HFFc6 (cell line): ENCODE results near the gene CLSTN2. TPM values are rescaled to one million over a fixed set of nuclear protein-coding genes. Genes with fewer than 3 reads are reported as not detected.

ENCODE experiments used
- DNase-seq: peaks from one replicate; pipeline ENCODE4 v3.0.0-alpha.2; 2018
- H3K27ac Mint-ChIP-seq: 2 replicates; pipeline ENCODE4 v1.8.0; 2020; ENCODE audit warnings: mild to moderate bottlenecking, mixed read lengths
- H3K27me3 Mint-ChIP-seq: 2 replicates; pipeline ENCODE4 v1.8.0; 2021; ENCODE audit warnings: mild to moderate bottlenecking, moderate library complexity, mixed read lengths; ENCODE audit not compliant: insufficient read depth
- H3K36me3 Mint-ChIP-seq: 2 replicates; pipeline ENCODE4 v1.8.0; 2021; ENCODE audit warnings: low read depth, mixed read lengths
- H3K4me1 Mint-ChIP-seq: 2 replicates; pipeline ENCODE4 v1.8.0; 2020; ENCODE audit warnings: low read depth, mixed read lengths
- H3K4me3 Mint-ChIP-seq: 2 replicates; pipeline ENCODE4 v1.8.0; 2020; ENCODE audit warnings: mild to moderate bottlenecking, moderate library complexity, mixed read lengths
- H3K9me3 Mint-ChIP-seq: 2 replicates; pipeline ENCODE4 v1.8.0; 2020; ENCODE audit warnings: mild to moderate bottlenecking, mixed read lengths
- CTCF ChIP-seq: fragments of 200-600 bp; sonication (generic); IDR thresholded peaks from 2 replicates; pipeline ENCODE4 v1.5.0; 2021; ENCODE audit warnings: antibody characterized with exemption, mild to moderate bottlenecking
- total RNA-seq, 6 experiments: library from RNA; stranded (reverse); fragmentation: NEBNext Ultra II Directional; extraction: Animal tissue kit (Norgen Biotek cat#: 25700); gene quantifications; 2 replicates in 1 of 6; 3 replicates in 5 of 6; pipeline ENCODE4 v1.2.3, GENCODE V29; 2021

The CLSTN2 gene
- total RNA-seq, 6 experiments from 2014 or later: 0.05 TPM; not detected in 5

GRCh38 chr3:140429791-140430190 is 494.8 kb downstream of the CLSTN2 start:
- no peaks in the 10 kb centered on the region for H3K4me1 Mint-ChIP-seq
- no peak for DNase-seq
- no peak overlapping the region for H3K4me3 Mint-ChIP-seq
- no peaks in the 10 kb centered on the region for H3K36me3 Mint-ChIP-seq
- H3K27ac Mint-ChIP-seq: no peak overlapping the region
- H3K9me3 Mint-ChIP-seq: peaks cover 65% of the 10 kb centered on the region
- no peak for TF ChIP-seq CTCF
- no peaks in the 10 kb centered on the region for H3K27me3 Mint-ChIP-seq

GRCh38 chr3:140430494-140430893 is 495.5 kb downstream of the CLSTN2 start:
- Mint-ChIP-seq H3K9me3 (peaks cover 63% of the 10 kb centered on the region), H3K36me3 (no peaks in the 10 kb centered on the region), H3K4me3 (no peak overlapping the region), H3K27ac (no peak overlapping the region), H3K4me1 (no peaks in the 10 kb centered on the region), H3K27me3 (no peaks in the 10 kb centered on the region)
- no peak for DNase-seq
- no peak for TF ChIP-seq CTCF

GRCh38 chr3:140432229-140432669 is 497.3 kb downstream of the CLSTN2 start:
- Mint-ChIP-seq H3K4me3 (no peak overlapping the region), H3K36me3 (0 out of 2 replicates have a peak, but pooled peaks cover 5% of the 10 kb centered on the region), H3K27me3 (no peaks in the 10 kb centered on the region; the same call in 1 of the 2 replicates), H3K9me3 (peaks cover 61% of the 10 kb centered on the region), H3K27ac (no peak overlapping the region), H3K4me1 (no peaks in the 10 kb centered on the region)
- TF ChIP-seq CTCF: no peak
- no peak for DNase-seq

DNA sequence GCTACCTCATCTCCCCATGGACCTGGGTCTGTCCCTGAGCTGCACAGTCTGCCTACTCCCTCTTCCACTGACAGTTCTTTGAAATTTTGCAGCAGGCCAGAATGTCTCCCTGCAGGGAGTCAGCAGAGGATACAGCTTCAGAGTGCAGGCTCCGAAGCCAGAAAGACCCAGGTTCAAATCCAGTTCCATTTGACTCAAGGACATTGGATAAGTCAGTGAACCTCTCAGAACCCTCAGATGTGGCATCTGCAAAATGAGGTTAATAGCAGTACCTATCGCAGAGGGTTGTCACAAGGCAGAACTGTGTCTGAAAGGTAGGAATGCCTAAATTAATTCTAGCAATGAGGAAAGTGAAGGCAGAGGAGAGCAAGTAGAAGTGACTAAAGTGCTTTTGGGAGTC is 498.4 kb downstream of the CLSTN2 start:
- DNase-seq: no peak
- 0 out of 2 replicates have a peak, but pooled peaks cover 5% of the 10 kb centered on the region for H3K36me3 Mint-ChIP-seq
- H3K27ac Mint-ChIP-seq: no peak overlapping the region
- peaks cover 49% of the 10 kb centered on the region for H3K9me3 Mint-ChIP-seq
- no peak overlapping the region for H3K4me3 Mint-ChIP-seq
- no peaks in the 10 kb centered on the region for H3K4me1 Mint-ChIP-seq
- H3K27me3 Mint-ChIP-seq: peaks cover 2% of the 10 kb centered on the region
- TF ChIP-seq CTCF: no peak

DNA sequence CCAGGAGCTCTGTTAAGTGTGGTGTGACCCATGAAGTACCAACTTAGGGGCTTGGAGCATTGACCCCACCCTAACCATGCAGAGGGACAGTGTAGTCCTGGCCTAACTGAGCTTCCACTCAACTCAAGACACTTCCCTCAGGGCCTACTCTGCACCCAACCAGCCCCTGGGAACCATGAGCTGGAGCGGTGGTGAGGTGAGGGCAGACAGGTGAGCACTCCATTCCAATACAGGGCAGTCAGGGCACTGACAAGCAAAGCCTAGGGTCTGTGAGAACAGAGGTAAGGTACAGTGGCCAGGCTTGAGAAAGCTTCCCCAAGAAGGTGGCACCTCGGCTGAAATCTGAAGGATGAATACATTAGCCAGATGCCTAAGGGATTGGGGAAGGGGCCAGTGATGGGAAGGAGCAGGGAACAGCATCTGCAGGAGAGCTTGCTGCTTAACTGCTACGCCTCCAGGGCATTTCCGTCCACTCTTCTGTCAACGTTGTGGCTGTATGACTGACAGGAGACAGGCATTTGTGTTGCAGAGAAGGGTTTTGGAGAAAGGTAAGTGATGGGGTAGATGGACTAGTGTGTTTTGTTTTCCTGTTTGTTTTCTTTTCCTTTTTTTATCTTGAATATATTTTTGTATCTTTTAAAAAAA is 499.4 kb downstream of the CLSTN2 start:
- no peak overlapping the region for H3K27ac Mint-ChIP-seq
- H3K27me3 Mint-ChIP-seq: peaks cover 2% of the 10 kb centered on the region
- no peaks in the 10 kb centered on the region for H3K4me1 Mint-ChIP-seq
- TF ChIP-seq CTCF: no peak
- DNase-seq: no peak
- H3K9me3 Mint-ChIP-seq: peaks cover 43% of the 10 kb centered on the region
- H3K36me3 Mint-ChIP-seq: 0 out of 2 replicates have a peak, but pooled peaks cover 5% of the 10 kb centered on the region
- no peak overlapping the region for H3K4me3 Mint-ChIP-seq
